Forelimb muscle (tissue), 1 donor: Measurements from ENCODE around the gene NAV2. TPM values are rescaled to one million over a fixed set of nuclear protein-coding genes. Genes with fewer than 3 reads are reported as not detected.
"Not testable (repeated sequence)": the region's sequence is repeated elsewhere in the genome, so short reads cannot be mapped to it uniquely, and the experiment has no call there.

Experiments
- DNase-seq: peaks from one replicate; pipeline ENCODE4 v3.0.0-alpha.2; 2013; ENCODE audit warnings: low read depth
- polyA plus RNA-seq: library from polyadenylated mRNA; unstranded; fragments of 120-200 nt; gene quantifications from one replicate; pipeline ENCODE4 v1.2.1, GENCODE V29; 2013; ENCODE audit not compliant: insufficient read length

NAV2 gene
- polyA plus RNA-seq, 1 donor = 61.1 TPM

DNA sequence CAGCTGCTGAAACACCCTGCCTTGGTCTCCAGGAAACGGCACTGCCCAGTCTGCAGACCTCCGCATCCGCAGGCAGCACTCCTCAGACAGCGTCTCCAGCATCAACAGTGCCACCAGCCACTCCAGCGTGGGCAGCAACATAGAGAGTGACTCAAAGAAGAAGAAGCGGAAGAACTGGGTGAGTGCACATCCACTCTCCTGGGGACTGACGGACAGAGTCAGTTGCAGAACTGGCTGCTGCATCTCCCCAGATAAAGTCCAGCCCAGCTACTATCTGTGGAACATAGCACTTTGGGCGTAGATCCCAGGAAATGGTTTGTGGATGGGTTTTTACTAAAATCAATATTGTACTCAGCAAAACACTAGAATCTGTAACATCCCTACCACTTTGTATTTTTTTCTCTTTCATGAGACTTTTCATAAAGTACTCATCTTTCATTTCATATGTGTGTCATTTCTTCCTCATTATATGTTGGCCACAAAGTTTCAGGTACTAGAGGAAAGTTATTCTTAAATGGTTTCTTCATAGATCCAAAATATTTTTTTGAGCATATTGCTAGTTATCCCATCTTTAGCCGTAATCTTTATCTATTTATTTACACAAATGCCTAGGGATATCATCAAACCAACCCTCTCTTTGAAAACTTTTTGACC is 367.5 kb downstream of the NAV2 start:
- DNase-seq = no peak

DNA sequence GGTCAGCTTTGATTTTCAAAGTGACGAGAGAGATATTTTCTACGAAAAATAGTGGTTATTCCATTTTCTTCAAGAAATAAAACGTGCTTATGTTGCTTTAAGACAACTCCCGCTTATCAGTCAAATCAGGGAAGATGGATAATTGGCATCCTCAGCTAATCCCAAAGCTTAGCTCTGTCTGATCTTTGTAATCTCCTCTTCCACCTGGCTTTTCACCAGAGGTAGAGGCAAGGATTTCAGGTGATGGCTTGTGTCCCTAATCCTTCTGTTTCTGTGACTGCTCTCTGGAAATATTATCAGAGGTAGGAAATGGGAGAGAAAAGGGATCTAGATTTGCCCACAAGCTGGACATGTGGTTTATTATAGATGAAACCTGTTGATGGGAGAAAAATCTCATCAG is 368.7 kb downstream of the NAV2 start:
- DNase-seq = no peak

DNA sequence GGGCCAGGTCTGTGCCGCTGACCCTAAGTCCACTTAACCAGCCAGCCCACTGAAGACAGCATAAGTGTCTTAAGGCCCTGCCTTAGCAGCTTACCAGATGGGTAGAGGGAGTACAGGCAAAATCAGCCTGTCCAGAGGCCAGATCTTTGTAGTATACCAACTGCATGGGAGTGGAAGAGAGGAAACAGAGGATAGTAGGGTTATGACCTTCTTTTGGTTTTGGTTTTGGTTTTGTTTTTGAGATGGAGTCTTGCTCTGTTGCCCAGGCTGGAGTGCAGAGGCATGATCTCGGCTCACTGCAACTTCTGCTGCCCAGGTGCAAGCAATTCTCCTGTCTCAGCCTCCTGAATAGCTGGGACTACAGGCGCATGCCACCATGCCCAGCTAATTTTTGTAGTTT is 371.2 kb downstream of the NAV2 start:
- not testable (repeated sequence) for DNase-seq

DNA sequence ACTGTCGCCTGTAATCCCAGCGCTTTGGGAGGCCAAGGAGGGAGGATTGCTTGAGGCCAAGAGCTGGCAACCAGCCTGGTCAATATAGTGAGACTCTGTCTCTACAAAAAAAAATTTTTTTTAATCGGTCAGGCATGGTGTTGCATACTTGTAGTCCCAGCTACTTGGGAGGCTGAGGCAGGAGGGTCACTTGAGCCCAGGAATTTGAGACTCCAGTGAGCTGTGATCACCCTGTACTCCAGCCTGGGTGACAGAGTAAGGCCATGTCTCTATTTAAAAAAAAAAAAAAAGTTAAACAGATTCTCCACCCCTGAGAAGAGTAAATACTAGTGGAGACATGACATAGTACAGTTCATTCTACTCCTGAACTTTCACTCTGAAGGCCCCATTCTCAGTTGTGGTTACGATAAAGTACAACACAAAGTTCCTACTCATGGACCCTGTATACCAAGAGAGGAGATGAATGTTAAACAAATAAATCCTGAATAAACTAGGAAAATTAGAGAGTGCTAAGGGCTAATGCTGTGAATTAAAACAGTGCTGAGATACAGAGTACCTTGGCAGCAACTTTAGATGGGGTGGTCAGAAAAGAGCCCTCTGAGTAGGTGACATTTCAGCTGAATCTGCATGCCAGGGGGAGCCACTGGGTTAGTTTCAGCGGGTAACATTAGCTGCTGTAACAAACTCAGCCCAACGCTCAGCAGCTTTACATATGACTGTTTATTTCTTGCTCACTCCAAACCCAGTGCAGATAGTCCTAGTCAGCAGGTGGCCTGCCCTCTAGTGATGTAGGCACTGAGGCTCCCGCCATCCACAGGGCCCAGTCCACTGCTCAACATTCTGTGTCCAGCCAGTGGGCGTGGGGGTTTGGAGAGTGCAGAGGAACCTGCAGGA is 372.5 kb downstream of the NAV2 start:
- DNase-seq = no peak

DNA sequence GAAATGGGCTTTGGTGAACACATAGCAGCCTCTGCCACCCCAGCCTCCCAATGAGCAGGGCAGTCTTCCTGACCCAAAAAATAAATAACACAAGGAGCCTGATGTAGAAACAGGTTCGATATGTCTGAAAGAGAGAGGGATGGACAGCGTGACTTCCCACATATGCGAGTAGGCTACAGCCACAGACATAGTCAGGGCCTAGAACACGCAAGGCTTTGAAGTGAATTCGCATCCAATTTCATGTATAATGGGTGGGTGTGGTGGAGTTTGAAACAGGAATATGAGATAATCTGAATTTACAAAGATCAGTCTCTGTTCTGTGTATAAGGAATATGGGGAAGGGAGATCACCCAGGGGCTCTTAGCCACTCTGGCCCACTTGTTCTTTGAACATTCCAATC is 373.3 kb downstream of the NAV2 start:
- DNase-seq = no peak

DNA sequence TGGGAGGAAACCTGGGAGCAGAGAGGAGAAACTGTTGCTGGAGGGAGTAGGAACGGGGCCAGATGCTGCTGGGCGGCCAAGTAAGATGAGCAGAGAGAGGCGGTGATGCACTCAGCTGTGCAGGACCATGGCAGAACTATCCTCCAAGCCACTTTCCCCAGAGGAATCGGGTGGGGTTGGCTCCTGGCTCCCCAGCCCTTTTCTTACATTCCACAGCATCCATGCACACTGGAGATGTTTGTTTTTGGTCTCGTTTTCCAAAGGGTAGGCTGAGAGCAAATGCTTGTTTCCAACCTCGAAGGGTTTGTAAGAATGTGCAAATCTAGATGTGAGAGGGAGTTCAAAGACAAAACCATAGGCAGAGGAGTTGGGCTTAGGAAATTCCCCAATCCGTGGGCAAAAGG is 374.5 kb downstream of the NAV2 start:
- no peak for DNase-seq

DNA sequence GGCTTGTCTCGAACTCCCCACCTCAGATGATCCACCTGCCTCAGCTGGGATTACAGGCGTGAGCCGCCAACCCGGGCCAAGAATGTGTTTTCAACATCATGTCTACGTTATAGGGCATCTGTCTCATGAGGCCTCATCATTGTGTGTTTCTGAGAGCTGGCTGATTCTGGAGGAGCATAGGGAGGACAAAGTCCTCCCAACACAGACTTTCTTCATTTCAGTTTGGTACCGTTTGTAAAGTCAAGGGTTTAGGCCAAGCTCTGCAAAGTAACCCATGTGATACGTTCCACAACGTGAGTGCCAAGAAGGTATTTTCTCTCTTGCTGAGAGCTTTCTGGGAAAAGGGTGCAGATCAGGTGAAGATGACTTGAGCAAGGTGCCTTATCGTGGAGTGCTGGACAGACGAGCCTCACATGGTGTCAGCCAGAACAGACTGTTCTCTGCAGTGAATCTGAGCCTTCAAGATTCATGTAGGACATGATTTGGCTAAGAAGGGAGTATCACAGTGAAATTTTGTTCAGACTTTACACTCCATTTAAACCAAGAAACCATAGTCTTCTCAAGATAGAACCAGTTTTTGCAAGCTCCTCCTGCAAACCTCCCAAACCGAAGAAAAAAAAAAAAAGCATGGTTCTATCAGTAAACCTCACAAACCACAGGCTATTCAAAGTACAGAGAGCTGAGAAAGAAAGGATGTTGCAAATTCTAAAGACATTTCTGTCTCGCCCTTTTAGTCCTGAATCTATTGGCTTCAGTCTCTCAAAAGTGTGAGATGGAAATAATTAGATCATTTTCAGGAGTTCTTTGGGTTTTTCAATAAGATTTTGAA is 376.0 kb downstream of the NAV2 start:
- no peak for DNase-seq

DNA sequence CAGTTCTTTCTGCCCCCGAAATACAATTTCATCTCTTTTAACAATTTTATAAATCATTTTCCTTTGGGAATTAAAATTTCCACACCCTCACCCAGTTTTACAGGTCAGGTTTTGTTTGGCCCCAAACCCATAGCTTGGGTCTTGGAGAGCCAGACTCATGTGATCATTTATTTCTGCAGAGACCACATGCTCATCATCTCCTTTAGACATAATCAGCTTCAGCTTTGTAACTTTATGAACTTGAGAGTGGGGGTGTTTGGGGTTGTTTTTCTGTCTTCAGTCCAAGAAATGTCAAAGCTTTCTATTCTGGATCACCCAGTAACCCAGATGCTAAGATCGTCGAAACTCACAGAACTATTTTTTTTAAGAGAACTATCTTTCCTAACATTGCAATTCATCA is 376.7 kb downstream of the NAV2 start:
- no peak for DNase-seq

DNA sequence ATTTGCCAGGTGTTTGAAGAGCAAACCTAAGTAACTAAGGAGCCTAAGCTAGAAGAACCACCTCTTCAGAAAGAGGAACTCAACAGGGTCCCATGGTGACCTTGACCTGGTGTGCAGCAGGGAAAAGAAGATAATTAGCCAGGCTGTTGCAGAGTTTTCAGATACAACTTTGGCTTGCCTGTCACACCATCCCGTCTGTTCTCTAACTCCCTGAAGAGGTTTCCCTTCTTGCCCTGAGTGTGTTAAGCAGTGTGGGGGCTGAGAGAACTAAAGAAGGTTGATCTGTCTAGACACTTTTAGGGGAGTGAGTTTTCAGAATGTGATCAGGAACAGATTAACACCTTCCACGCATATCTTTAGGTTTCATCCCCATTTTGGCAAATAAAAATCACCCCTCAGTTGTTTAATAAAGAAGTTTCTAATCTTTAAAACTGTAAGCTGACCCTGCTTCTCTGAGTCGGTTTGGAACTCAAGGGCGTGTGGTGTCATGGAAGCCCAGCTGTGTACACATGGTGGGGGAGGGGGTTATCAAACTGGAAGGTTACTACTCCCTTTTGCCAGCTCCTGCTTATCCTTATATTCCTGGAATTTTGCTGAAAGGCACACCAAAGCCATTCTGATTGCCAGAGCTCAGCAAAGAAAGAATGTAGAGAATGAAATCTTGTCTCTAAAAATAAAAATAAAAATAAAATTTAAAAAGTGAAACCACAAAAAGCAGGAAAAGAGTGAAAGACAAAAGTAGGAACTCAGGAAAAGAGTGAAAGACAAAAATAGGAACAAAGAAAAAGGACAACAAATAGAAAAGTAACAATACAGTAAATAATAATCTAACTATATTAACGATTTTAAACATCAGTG is 377.4 kb downstream of the NAV2 start:
- DNase-seq = no peak

DNA sequence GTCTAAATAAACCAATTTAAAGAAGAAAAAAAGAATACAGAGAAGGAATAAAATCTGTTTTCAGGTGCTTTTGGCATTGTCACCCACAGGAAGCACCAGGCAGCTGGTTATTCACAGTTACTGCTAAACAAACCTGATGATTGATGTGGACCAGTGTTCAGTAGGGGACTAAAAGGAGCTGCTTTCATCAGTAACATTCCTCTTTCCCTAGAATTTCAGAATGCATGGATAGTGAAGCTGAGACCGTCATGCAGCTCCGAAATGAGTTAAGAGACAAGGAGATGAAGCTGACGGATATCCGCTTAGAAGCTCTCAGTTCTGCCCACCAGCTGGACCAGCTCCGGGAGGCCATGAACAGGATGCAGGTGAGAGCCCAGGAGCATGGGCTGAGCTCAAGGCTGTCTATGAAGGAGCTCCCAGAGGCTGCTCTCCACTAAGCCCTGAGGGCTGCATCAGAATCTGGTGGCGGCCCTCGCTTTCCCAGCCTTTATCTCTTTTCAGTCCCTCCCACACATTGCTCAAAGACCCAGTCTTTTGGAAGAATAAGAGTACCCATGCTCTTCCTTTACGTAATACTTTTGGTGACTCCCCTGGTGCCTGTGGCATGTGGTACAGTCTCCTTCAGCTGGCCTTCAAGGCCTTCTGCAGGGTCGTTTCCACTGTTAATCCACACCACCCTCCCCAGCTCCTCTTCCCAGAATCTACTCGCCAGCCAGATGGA is 378.2 kb downstream of the NAV2 start:
- DNase-seq = no peak

DNA sequence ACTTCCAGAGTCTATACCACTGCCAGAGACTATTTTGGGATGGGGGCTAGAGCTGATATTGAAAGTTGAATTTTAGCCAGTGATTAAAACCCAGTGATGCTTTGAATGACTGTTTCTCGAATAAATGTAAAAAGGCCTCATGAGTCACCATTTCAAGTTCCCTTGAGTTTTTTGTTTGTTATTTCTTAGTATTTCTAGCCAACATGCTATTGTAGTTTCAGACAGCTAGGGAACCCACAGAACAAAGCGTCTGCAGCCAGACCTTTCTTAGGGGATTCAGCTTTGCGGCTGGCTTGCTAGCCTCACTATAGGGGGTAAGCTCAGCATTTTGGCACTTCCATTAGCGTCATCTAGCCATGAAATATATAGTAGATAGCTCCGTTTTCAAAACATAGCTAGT is 381.1 kb downstream of the NAV2 start:
- no peak for DNase-seq

DNA sequence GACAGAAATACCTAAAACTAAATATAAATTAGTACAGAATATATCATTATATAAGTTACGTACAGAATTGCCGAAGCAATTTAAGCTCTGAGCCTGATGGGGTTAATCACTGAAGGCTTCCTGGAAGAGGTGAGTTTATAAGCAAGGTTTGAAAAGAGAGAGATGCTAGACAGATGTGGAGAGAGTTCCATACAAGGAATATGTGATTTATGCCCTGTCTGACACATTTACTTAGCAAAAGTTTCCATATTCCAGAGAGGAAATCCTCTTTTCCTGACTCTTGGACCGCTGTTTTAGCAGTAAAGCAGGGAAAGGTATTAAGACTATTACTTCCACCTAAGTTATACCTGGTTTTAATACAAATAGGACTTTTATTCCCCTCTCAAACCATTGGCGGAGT is 382.6 kb downstream of the NAV2 start:
- DNase-seq = no peak

DNA sequence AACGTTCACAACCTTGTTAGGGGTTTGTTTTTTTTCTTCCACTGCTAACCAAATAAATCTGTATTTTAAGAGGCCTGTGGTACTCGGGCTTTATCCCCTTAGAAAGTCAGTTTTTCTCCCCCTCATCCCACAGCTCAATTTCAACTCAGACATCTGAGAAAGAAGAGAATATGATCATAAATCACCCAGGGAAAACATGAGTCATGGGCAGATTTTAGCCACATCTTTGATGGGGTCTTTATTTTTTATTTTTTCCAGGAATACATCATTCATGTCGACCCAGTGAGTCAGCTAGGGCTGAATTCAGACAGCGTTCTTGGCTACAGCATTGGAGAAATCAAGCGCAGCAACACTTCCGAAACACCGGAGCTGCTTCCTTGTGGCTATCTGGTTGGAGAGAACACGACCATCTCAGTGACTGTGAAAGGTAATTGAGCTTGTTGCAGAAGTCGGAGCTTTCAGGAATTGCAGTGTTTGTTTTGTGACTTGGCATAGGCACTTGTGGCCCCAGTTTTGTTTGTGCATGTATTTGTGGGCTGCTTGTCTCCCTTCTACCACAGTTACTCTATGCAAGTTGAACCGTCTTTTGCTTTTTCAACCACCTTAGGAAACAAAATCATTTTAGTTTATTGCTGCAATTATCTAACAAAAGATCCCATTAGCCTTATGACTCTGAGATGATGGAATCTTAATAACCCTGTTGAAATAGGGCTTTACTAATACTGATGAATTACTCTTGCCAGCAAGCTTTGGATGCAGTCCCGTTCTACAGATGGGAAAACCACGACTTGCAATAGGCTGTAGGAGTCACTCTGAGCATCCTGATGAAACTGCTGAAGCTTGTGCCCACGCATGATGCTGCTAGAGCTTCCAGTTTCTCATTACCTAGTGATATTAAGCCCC is 384.9 kb downstream of the NAV2 start:
- no peak for DNase-seq

DNA sequence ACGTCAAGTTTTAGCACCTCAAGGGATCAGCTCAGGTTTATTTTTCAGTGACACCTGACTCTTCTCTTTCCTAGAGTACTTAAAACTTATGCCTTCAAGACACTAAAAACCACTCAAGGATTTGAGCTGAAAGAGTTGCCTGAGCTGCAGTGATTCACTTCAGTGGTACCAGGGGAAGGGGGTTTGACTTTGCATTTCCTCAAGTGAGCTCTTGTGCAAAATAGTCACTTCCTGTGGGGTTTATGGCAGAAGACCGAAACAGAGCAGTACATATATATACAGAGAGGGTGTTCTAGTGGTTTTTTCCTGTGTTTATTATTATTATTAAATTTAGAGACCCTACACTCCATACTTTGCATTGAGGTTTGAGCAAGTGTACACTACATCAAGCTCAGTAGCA is 386.9 kb downstream of the NAV2 start:
- no peak for DNase-seq

DNA sequence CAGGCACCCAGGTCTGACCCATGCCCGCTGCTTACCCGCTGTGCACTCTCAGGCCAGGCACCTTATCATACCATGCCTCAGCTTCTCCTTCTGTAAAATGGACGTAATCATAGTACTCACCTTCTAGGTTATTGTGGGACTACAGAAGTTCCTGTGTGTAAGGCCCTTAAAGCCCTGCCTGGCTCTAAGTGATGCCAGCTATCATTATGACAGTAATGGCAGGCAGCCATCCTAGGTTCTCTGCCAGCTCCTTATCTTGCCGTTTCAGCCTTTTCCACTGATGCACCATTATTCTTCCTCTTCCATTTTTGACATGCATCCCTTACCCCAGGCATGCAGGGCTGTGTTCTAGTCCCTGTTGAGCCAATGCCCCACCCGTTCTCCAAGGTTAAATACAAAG is 389.8 kb downstream of the NAV2 start:
- DNase-seq = no peak

DNA sequence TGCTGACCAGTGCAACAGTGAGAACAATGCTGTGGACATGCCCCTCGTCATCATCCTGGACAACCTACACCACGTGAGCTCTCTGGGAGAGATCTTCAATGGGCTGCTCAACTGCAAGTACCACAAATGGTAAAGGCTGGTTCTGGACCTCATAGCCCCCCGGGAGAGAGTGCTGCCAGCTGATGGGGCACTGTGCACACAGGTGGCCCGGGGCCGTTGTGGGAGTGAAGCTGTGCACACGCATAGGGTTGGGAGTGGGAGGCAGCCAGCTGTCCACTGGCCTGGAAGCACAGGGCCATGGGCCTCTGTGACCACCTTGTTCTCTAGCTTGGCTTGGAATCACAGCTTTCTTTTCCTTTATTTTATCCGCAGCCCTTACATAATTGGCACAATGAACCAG is 390.6 kb downstream of the NAV2 start:
- DNase-seq = no peak

DNA sequence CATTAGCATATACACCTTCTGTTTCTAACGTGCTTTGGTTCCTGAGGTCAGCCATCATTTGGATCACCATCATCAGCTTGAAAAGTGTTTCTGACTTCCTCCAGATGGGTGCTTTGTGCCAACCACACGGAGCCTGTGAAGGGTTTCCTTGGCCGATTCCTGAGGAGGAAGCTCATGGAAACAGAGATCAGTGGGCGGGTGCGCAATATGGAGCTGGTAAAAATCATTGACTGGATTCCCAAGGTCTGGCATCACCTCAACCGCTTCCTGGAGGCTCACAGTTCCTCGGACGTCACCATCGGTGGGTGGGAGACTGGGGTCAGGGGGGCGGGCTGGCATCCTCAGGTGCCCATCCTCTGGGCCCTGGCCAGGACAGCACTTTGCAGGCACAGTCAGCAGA is 392.8 kb downstream of the NAV2 start:
- DNase-seq = no peak

DNA sequence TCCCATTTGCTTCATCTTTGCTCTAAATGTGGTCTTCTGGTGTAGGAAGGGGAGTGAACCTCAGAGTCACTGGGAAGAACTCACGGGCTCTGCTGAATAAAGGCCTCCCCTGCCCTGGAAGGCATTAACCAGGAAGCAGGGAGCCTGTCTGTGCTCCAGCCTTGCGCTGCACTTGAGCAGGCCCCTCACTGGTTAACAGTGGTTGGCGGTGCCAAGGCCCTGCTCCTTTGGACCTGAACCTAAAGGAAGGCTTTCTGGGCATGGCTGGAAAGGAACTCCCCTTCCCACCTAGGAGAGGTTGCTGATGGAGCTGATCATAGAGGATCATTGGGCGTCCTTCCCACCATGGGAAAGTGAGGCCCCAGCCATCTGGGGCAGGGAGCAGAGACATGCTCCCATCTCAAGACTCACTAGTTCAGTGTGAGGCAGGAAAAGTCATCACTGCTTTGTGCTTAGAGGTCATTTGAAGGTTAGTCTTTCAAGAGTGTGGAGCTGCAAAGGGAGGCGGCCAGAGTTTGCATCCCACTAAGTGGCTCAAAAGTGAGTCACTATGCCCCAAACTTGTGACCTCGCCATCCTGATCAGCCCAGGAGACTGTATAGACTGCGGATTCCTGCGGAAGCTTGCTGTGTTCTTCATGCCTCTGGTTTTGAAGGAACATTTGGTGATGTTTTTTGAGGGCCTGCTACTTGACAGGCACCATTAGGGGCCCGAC is 397.3 kb downstream of the NAV2 start:
- no peak for DNase-seq
